Nephron progenitor cell (in vitro differentiated cells): ENCODE measurements around the gene NAA40.

Source experiments
- DNase-seq: peaks from one replicate; pipeline ENCODE4 v3.0.0; 2021
- H3K27ac Mint-ChIP-seq: 2 replicates; pipeline ENCODE4 v1.8.0; 2021; ENCODE audit warnings: mild to moderate bottlenecking, moderate library complexity, mixed read lengths
- H3K27me3 Mint-ChIP-seq: 2 replicates; pipeline ENCODE4 v1.8.0; 2021; ENCODE audit warnings: mild to moderate bottlenecking, low read depth, mixed read lengths; ENCODE audit not compliant: poor library complexity
- H3K36me3 Mint-ChIP-seq: 2 replicates; pipeline ENCODE4 v1.8.0; 2021; ENCODE audit warnings: low read depth, mixed read lengths
- H3K4me1 Mint-ChIP-seq: 2 replicates; pipeline ENCODE4 v1.8.0; 2021; ENCODE audit warnings: mixed read lengths
- H3K4me3 Mint-ChIP-seq: 2 replicates; pipeline ENCODE4 v1.8.0; 2021; ENCODE audit warnings: mild to moderate bottlenecking, moderate library complexity, mixed read lengths
- H3K9me3 Mint-ChIP-seq: 2 replicates; pipeline ENCODE4 v1.8.0; 2021; ENCODE audit warnings: mild to moderate bottlenecking, moderate library complexity, mixed read lengths
- TF ChIP-seq, protein P1 (sequence below): fragments of 200-600 bp; sonication (generic); IDR thresholded peaks from 2 replicates; pipeline ENCODE4 v1.5.0; 2021; ENCODE audit warnings: antibody characterized with exemption

The NAA40 gene

DNA sequence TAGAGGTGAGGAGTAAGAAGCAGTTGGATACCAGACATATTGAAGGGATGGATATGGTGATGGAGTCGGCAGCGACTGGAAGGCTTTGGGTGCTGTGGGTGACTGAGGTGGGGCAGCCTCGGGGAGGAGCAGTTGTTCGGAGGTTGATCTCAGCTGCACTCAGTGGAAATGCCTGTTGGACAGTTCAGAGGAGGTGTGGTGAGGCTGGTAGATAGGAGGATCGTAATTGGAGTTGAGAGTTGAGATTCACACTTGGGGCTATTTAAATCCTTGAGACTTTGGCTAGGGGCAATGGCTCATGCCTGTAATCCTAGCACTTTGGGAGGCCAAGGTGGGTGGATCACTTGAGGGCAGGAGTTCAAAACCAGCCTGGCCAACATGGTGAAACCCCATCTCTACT lies 54.3 kb downstream of the NAA40 start:
- no peak overlapping the region for H3K4me3 Mint-ChIP-seq
- no peaks in the 10 kb centered on the region for H3K9me3 Mint-ChIP-seq
- no peak for DNase-seq
- peaks cover 64% of the 10 kb centered on the region for H3K36me3 Mint-ChIP-seq
- H3K27ac Mint-ChIP-seq = no peak overlapping the region
- peaks cover 19% of the 10 kb centered on the region for H3K4me1 Mint-ChIP-seq
- H3K27me3 Mint-ChIP-seq = no peaks in the 10 kb centered on the region
- TF ChIP-seq, protein P1, sequence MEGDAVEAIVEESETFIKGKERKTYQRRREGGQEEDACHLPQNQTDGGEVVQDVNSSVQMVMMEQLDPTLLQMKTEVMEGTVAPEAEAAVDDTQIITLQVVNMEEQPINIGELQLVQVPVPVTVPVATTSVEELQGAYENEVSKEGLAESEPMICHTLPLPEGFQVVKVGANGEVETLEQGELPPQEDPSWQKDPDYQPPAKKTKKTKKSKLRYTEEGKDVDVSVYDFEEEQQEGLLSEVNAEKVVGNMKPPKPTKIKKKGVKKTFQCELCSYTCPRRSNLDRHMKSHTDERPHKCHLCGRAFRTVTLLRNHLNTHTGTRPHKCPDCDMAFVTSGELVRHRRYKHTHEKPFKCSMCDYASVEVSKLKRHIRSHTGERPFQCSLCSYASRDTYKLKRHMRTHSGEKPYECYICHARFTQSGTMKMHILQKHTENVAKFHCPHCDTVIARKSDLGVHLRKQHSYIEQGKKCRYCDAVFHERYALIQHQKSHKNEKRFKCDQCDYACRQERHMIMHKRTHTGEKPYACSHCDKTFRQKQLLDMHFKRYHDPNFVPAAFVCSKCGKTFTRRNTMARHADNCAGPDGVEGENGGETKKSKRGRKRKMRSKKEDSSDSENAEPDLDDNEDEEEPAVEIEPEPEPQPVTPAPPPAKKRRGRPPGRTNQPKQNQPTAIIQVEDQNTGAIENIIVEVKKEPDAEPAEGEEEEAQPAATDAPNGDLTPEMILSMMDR = no peak

DNA sequence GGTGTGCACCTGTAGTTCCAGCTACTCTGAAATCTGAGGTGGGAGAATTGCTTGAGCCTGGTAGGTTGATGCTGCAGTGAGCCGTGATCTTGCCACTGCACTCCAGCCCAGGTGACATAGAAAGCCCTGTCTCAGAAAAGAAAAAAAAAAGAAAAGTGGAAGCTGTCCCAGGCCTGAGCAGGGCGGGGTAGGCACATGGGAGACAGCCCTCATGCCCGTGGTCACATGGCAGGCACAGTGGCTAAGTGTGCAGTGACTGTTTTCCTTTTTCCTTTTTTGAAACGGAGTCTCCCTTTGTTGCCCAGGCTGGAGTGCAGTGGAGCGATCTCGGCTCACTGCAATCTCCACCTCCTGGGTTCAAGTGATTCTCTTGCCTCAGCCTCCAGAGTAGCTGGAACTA lies 55.2 kb downstream of the NAA40 start:
- peaks cover 5% of the 10 kb centered on the region for H3K27me3 Mint-ChIP-seq
- no peak overlapping the region for H3K4me3 Mint-ChIP-seq

DNA sequence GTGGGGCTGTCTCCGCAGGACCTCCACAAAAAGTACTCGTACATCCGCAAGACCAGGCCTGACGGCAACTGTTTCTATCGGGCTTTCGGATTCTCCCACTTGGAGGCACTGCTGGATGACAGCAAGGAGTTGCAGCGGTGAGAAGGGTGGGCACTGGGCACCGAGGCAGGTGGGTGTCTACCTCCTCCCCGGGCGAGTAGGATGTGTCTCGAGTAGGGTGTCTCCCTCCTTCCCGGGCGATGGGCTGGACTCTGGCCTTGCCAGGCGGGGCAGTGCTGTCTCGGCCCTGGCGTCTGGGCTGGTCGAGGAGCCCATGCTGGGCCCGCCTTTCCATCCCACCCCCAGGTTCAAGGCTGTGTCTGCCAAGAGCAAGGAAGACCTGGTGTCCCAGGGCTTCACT lies 57.7 kb downstream of the NAA40 start:
- no peaks in the 10 kb centered on the region for H3K9me3 Mint-ChIP-seq
- no peak overlapping the region for H3K27ac Mint-ChIP-seq
- DNase-seq = no peak
- peaks cover 41% of the 10 kb centered on the region for H3K36me3 Mint-ChIP-seq
- TF ChIP-seq, protein P1 = no peak
- H3K4me3 Mint-ChIP-seq = no peak overlapping the region
- peaks cover 22% of the 10 kb centered on the region for H3K27me3 Mint-ChIP-seq
- H3K4me1 Mint-ChIP-seq = peaks cover 18% of the 10 kb centered on the region

More for the DNA sequence above, 55.2 kb downstream of the NAA40 start:
- peaks cover 61% of the 10 kb centered on the region for H3K36me3 Mint-ChIP-seq
- peaks cover 18% of the 10 kb centered on the region for H3K4me1 Mint-ChIP-seq
- H3K9me3 Mint-ChIP-seq = no peaks in the 10 kb centered on the region
- no peak for DNase-seq
- TF ChIP-seq, protein P1 = no peak
- H3K27ac Mint-ChIP-seq = no peak overlapping the region

DNA sequence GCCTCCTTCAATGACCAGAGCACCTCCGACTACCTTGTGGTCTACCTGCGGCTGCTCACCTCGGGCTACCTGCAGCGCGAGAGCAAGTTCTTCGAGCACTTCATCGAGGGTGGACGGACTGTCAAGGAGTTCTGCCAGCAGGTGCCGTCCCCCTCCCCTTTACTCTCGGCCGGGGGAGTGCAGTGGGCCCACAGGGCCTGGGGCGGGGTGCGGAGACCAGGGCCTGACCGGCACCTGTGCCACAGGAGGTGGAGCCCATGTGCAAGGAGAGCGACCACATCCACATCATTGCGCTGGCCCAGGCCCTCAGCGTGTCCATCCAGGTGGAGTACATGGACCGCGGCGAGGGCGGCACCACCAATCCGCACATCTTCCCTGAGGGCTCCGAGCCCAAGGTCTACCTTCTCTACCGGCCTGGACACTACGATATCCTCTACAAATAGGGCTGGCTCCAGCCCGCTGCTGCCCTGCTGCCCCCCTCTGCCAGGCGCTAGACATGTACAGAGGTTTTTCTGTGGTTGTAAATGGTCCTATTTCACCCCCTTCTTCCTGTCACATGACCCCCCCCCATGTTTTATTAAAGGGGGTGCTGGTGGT lies 58.4 kb downstream of the NAA40 start:
- TF ChIP-seq, protein P1 = no peak
- H3K27me3 Mint-ChIP-seq = peaks cover 26% of the 10 kb centered on the region
- no peaks in the 10 kb centered on the region for H3K9me3 Mint-ChIP-seq
- DNase-seq = no peak
- H3K27ac Mint-ChIP-seq = no peak overlapping the region
- peaks cover 24% of the 10 kb centered on the region for H3K4me1 Mint-ChIP-seq
- H3K36me3 Mint-ChIP-seq = peaks cover 35% of the 10 kb centered on the region
- no peak overlapping the region for H3K4me3 Mint-ChIP-seq

DNA sequence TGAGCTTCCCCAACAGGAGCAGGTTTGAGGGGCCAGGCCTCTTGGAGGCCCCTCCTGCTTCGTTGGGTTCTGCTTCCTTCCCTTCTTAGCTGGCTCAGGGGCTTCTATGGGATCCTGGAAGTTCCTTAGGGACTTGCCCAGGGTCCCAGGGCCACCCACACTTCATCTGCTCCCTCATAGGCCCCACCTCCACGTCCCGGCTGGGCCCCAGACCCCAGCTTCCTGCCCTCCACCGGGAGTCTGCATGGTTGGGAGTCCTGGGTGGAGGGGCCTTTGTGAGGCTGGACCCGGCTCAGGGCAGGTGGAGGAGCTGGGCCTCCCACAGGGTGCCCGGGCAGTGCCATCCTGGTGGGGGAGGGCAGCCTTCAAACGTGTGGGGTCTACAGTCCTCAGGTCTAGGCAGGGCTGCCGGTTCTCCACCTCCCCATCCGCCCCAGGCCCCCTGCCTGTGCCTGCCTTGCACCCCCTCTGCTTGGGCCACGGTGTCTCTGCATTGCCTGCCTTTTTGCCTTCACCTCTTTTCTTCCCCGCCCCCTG lies 59.1 kb downstream of the NAA40 start:
- peak overlapping the region; percentile 28 for H3K4me3 Mint-ChIP-seq
- TF ChIP-seq, protein P1 = no peak
- H3K27me3 Mint-ChIP-seq = peaks cover 26% of the 10 kb centered on the region
- DNase-seq = no peak
- H3K9me3 Mint-ChIP-seq = no peaks in the 10 kb centered on the region
- H3K4me1 Mint-ChIP-seq = peaks cover 28% of the 10 kb centered on the region
- no peak overlapping the region for H3K27ac Mint-ChIP-seq
- peaks cover 33% of the 10 kb centered on the region for H3K36me3 Mint-ChIP-seq
